Smooth muscle cell (in vitro differentiated cells): ENCODE data around the gene TTC28. TPM values are rescaled to one million over a fixed set of nuclear protein-coding genes. Genes with fewer than 3 reads are reported as not detected.
A peak's percentile ranks its signal among the peaks of the same experiment; 100 is the strongest.

Experiments used
- DNase-seq: peaks from one replicate; lab custom pipeline; 2025; ENCODE audit not compliant: unreplicated experiment; lab: John Stamatoyannopoulos, UW
- H2AFZ ChIP-seq: fragments of 200-600 bp; sonication (generic); 2 replicates; pipeline ENCODE4 v1.6.0; 2016; ENCODE audit warnings: antibody characterized with exemption, low read depth, mild to moderate bottlenecking
- H3F3A ChIP-seq: fragments of 200-600 bp; sonication (generic); 2 replicates; pipeline ENCODE4 v1.6.0; 2017; ENCODE audit warnings: antibody characterized with exemption, low read depth
- H3K27ac ChIP-seq: fragments of 200-600 bp; sonication (generic); 2 replicates; pipeline ENCODE4 v1.5.1; 2016; ENCODE audit warnings: low read depth, mild to moderate bottlenecking
- H3K27me3 ChIP-seq: fragments of 200-600 bp; sonication (generic); 2 replicates; pipeline ENCODE4 v1.6.1; 2016; ENCODE audit warnings: low read depth, mild to moderate bottlenecking
- H3K36me3 ChIP-seq: fragments of 200-600 bp; sonication (generic); 2 replicates; pipeline ENCODE4 v1.5.1; 2016; ENCODE audit warnings: low read depth
- H3K4me1 ChIP-seq: fragments of 200-600 bp; sonication (generic); 2 replicates; pipeline ENCODE4 v1.5.1; 2016; ENCODE audit warnings: low read depth
- H3K4me2 ChIP-seq: fragments of 200-600 bp; sonication (generic); 2 replicates; pipeline ENCODE4 v1.6.0; 2016; ENCODE audit warnings: mild to moderate bottlenecking
- H3K4me3 ChIP-seq: fragments of 200-600 bp; sonication (generic); 2 replicates; pipeline ENCODE4 v1.5.1; 2016; ENCODE audit warnings: mild to moderate bottlenecking
- H3K79me2 ChIP-seq: fragments of 200-600 bp; sonication (generic); 2 replicates; pipeline ENCODE4 v1.6.0; 2016; ENCODE audit warnings: low read depth, mild to moderate bottlenecking
- H3K9ac ChIP-seq: fragments of 200-600 bp; sonication (generic); 2 replicates; pipeline ENCODE4 v1.6.0; 2016; ENCODE audit warnings: low read depth
- H3K9me3 ChIP-seq: fragments of 200-600 bp; sonication (generic); replicated peaks from 2 replicates; pipeline ENCODE4 v1.5.1; 2016; ENCODE audit warnings: low read depth
- H4K20me1 ChIP-seq: fragments of 200-600 bp; sonication (generic); 2 replicates; pipeline ENCODE4 v1.6.0; 2016; ENCODE audit warnings: low read depth
- WGBS: methylation state at CpG from one replicate; pipeline ENCODE4 v1.1.7; 2016; ENCODE audit warnings: low lambda C conversion rate; 5-methylcytosine and 5-hydroxymethylcytosine counted together
- polyA plus RNA-seq: library from polyadenylated mRNA; unstranded; fragments of >200 nt; fragmentation: Nextera tagmentation; extraction: Ambion mirVana; gene quantifications from 2 replicates; pipeline ENCODE4 v1.2.1, GENCODE V29; 2016
- total RNA-seq: library from RNA; depleted of rRNA; stranded (reverse); fragments of >200 nt; gene quantifications from 2 replicates; pipeline ENCODE4 v1.2.3, GENCODE V29; 2014
- TF ChIP-seq, protein P1 (sequence below): fragments of 200-600 bp; sonication (generic); IDR thresholded peaks from 2 replicates; pipeline ENCODE4 v1.5.1; 2017; ENCODE audit warnings: borderline replicate concordance, mild to moderate bottlenecking, antibody characterized with exemption; ENCODE audit not compliant: insufficient read depth, poor library complexity, severe bottlenecking

Gene TTC28
- total and polyA plus RNA-seq, 2 experiments from 2014 or later, result 6.3 to 17.9 TPM

DNA sequence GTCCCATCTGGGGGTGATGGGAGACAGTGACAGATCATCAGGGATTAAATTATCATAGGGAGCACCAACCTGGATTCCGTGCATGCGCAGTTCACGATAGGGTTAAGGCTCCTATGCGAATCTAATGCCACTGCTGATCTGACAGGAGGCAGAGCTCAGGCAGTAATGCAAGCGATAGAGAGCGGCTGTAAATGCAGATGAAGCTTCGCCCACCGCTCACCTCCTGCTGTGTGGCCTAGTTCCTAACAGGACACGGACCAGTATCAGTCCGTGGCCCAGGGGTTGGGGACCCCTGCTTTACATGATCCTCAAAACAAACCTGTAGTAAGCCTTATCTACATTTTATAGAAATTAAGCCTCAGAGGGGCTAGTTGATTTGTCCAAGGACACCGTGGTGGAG is 94.3 kb downstream of the TTC28 start:
- Histone ChIP-seq H3K4me1 (peaks cover 13% of the 10 kb centered on the region), H3K36me3 (no peaks in the 10 kb centered on the region), H3F3A (no peaks in the 10 kb centered on the region), H3K79me2 (no peaks in the 10 kb centered on the region), H2AFZ (no peak overlapping the region), H4K20me1 (no peaks in the 10 kb centered on the region), H3K27ac (no peak overlapping the region), H3K27me3 (no peaks in the 10 kb centered on the region), H3K4me3 (no peak overlapping the region), H3K4me2 (no peak overlapping the region), H3K9me3 (no peaks in the 10 kb centered on the region), H3K9ac (no peak overlapping the region)
- no peak for DNase-seq
- TF ChIP-seq, protein P1, sequence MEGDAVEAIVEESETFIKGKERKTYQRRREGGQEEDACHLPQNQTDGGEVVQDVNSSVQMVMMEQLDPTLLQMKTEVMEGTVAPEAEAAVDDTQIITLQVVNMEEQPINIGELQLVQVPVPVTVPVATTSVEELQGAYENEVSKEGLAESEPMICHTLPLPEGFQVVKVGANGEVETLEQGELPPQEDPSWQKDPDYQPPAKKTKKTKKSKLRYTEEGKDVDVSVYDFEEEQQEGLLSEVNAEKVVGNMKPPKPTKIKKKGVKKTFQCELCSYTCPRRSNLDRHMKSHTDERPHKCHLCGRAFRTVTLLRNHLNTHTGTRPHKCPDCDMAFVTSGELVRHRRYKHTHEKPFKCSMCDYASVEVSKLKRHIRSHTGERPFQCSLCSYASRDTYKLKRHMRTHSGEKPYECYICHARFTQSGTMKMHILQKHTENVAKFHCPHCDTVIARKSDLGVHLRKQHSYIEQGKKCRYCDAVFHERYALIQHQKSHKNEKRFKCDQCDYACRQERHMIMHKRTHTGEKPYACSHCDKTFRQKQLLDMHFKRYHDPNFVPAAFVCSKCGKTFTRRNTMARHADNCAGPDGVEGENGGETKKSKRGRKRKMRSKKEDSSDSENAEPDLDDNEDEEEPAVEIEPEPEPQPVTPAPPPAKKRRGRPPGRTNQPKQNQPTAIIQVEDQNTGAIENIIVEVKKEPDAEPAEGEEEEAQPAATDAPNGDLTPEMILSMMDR, result no peak
- 90% methylated on average over 11 of the region's 11 CpGs for WGBS

DNA sequence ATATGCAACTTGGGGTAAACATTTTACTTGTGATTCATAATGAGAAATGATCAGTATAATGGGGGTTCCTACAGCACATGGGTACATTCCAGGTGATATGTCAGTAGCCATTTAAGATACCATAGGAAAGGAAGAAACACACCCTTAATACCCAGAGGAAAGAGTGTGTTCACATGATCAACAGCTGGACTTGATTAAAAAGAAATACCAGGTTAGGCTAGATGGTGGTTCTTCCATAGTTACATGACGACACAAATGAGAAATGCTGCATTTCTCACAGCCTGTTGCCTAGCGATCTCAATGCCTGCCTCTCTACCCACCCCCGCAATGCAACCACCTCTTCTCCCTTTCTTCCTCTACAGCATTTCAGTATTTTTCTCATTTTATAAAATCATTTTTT is 96.8 kb downstream of the TTC28 start:
- Histone ChIP-seq H2AFZ (no peak overlapping the region), H3K4me1 (peaks cover 13% of the 10 kb centered on the region), H3F3A (no peaks in the 10 kb centered on the region), H4K20me1 (no peaks in the 10 kb centered on the region), H3K4me2 (peak overlapping the region; percentile 71), H3K27ac (peak overlapping the region; percentile 79), H3K36me3 (no peaks in the 10 kb centered on the region), H3K9ac (peak overlapping the region; percentile 69), H3K27me3 (no peaks in the 10 kb centered on the region), H3K79me2 (no peaks in the 10 kb centered on the region), H3K4me3 (peak overlapping the region; percentile 4), H3K9me3 (no peaks in the 10 kb centered on the region)
- 48% methylated on average over 3 of the region's 3 CpGs for WGBS
- DNase-seq, result no peak
- TF ChIP-seq, protein P1, result no peak

DNA sequence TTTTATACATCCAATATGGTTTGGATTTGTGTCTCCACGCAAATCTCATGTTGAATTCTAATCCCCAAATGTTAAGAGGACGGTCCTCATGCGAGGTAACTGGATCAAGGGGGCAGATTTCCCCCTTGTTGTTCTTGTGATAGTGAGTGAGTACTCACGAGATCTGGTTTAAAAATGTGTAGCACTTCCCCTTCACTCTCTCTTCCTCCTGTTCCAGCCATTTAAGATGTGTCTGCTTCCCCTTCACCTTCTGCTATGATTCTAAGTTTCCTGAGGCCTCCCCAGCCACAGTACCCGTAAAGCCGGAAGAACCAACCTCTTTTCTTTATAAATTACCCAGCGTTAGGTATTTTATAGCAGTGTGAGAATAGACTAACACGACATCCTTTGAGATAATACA is 98.6 kb downstream of the TTC28 start:
- Histone ChIP-seq H3K27me3 (no peaks in the 10 kb centered on the region), H3F3A (no peaks in the 10 kb centered on the region), H3K79me2 (no peaks in the 10 kb centered on the region), H3K9ac (no peak overlapping the region), H3K27ac (no peak overlapping the region), H3K4me1 (peaks cover 13% of the 10 kb centered on the region), H3K9me3 (no peaks in the 10 kb centered on the region), H3K36me3 (no peaks in the 10 kb centered on the region), H4K20me1 (no peaks in the 10 kb centered on the region), H3K4me2 (no peak overlapping the region), H2AFZ (no peak overlapping the region), H3K4me3 (no peak overlapping the region)
- no peak for DNase-seq
- TF ChIP-seq, protein P1, result no peak
- WGBS, result 95% methylated on average over 8 of the region's 8 CpGs

- Histone ChIP-seq H3K27ac (no peak overlapping the region), H3K36me3 (no peaks in the 10 kb centered on the region), H3K27me3 (no peaks in the 10 kb centered on the region), H3K79me2 (no peaks in the 10 kb centered on the region), H2AFZ (no peak overlapping the region), H3K4me2 (no peak overlapping the region), H3F3A (no peaks in the 10 kb centered on the region), H3K4me1 (no peaks in the 10 kb centered on the region), H4K20me1 (no peaks in the 10 kb centered on the region), H3K9ac (no peak overlapping the region), H3K9me3 (no peaks in the 10 kb centered on the region), H3K4me3 (no peak overlapping the region)
- DNase-seq, result no peak
- TF ChIP-seq, protein P1, result no peak
- WGBS, result 94% methylated on average over 3 of the region's 3 CpGs
Observed at GRCh38 chr22:28576162-28576561, 103.5 kb downstream of the TTC28 start.
